Activated CD4-positive, alpha-beta T cell treated with anti-CD3 and anti-CD28 coated beads for 36 hours (primary cell): ENCODE measurements around the gene RAB39A. TPM values are rescaled to one million over a fixed set of nuclear protein-coding genes. Genes with fewer than 3 reads are reported as not detected.

Source experiments
- ATAC-seq: fragments of 200-7000 bp; cut with Tn5 transposase; one replicate; pipeline ENCODE4 v1.10.0; 2021; ENCODE audit warnings: mild to moderate bottlenecking, moderate library complexity
- CTCF ChIA-PET: fragments of 350-600 bp; sonication (Branson Sonifier 250); formaldehyde crosslinking; loops from one replicate; lab custom pipeline; 2021; ENCODE audit warnings: antibody characterized with exemption; lab: Charles Lee
- POLR2A ChIA-PET: fragments of 350-600 bp; sonication (Branson Sonifier 250); formaldehyde crosslinking; loops from one replicate; lab custom pipeline; 2021; ENCODE audit warnings: antibody characterized with exemption, inconsistent platforms; lab: Charles Lee
- DNase-seq: peaks from one replicate; pipeline ENCODE4 v3.0.0-alpha.2; 2020
- H3K27ac Mint-ChIP-seq: one replicate; pipeline ENCODE4 v1.8.0; 2021; ENCODE audit warnings: mixed read lengths
- H3K27me3 Mint-ChIP-seq: one replicate; pipeline ENCODE4 v1.8.0; 2021; ENCODE audit warnings: mixed read lengths
- H3K36me3 Mint-ChIP-seq: one replicate; pipeline ENCODE4 v1.8.0; 2021; ENCODE audit warnings: low read depth, mixed read lengths
- H3K4me1 Mint-ChIP-seq: one replicate; pipeline ENCODE4 v1.8.0; 2021; ENCODE audit warnings: mixed read lengths
- H3K4me3 Mint-ChIP-seq: one replicate; pipeline ENCODE4 v1.8.0; 2021; ENCODE audit warnings: mild to moderate bottlenecking, moderate library complexity, mixed read lengths
- H3K9me3 Mint-ChIP-seq: one replicate; pipeline ENCODE4 v1.8.0; 2021; ENCODE audit warnings: low read depth, mixed read lengths
- intact Hi-C, 2 experiments: fragments of 100-400 bp; cut with DNase I in 1 of 2; cut with micrococcal nuclease in 1 of 2; formaldehyde crosslinking; loops; one replicate each; pipeline versions ENCODE4 v1.14.2 to v1.15.1; 2022 to 2024; cut with DNase I, micrococcal nuclease
- total RNA-seq, 2 experiments: library from RNA; stranded (reverse); gene quantifications; one replicate each; pipeline ENCODE4 v1.2.3, GENCODE V29; 2021

RAB39A gene
- total RNA-seq, 2 experiments from 2014 or later: 0.12 to 0.16 TPM

DNA sequence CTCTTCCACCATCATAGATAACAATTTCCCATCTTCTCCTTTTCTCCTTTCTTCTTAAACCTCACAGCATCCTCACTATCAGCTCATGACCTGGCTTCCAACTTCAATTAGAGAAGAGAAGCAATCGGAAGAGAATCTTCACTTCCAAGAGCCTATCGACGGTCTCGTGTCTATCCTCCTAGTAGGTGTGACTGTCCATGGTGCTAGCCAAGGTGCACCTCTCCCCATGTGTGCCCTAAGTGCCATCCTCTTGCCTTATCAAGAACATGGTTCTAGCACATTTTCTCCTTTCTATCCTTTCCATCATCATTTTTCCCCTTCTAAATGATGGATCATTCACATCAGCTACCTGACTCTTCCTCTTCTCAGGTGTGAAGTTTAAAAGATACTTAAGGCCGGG, 75.4 kb downstream of the RAB39A start:
- Mint-ChIP-seq H3K4me1 (no peaks in the 10 kb centered on the region), H3K4me3 (no peak overlapping the region), H3K27ac (no peak overlapping the region), H3K36me3 (no peaks in the 10 kb centered on the region), H3K27me3 (peaks cover 2% of the 10 kb centered on the region), H3K9me3 (no peaks in the 10 kb centered on the region)
- ATAC-seq (no peak), DNase-seq (no peak)
- POLR2A ChIA-PET: no interaction called here
- intact Hi-C loops: loop anchor here in 1 of 2 experiments (10.0 kb wide), 2 partner anchors 221 to 461 kb away; partner anchors contain the start of genes ATM, C11orf65 and NPAT
- CTCF ChIA-PET: interaction anchor here (0.6 kb wide), 1 partner anchor 42 kb away, joined by 3 read pairs; no protein-coding TSS in a partner anchor

DNA sequence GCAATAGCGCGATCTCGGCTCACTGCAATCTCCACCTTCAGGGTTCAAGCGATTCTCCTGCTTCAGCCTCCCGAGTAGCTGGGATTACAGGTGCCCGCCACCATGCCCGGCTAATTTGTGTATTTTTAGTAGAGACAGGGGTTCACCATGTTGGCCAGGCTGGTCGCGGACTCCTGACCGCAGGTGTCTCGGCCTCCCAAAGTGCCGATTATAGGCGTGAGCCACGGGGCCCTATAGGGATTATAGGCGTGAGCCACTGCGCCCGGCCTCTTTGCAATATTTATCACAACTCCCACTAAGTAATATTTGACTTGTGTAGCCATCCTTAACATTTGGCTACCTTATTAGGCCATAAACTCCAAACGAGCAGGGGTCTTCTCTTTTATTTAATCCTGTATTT, 79.6 kb downstream of the RAB39A start:
- DNase-seq (no peak), ATAC-seq (no peak)
- ChIA-PET POLR2A (no interaction called here), CTCF (interaction anchor here (4.7 kb wide), 1 partner anchor 16 kb away, joined by 32 read pairs; no protein-coding TSS in a partner anchor)
- intact Hi-C loops: loop anchor here (1.0 to 10.0 kb wide), 11 partner anchors 63 to 647 kb away; partner anchors contain the start of genes ACAT1 (in 2 of the 2), C11orf65 (in 2 of the 2), ALKBH8 (in 1 of the 2) and ATM (in 1 of the 2)
- peaks cover 14% of the 10 kb centered on the region for H3K36me3 Mint-ChIP-seq
- H3K9me3 Mint-ChIP-seq: no peaks in the 10 kb centered on the region
- peaks cover 2% of the 10 kb centered on the region for H3K27me3 Mint-ChIP-seq
- peak overlapping the region; percentile 99 for H3K4me3 Mint-ChIP-seq
- peaks cover 16% of the 10 kb centered on the region for H3K4me1 Mint-ChIP-seq
- no peak overlapping the region for H3K27ac Mint-ChIP-seq

DNA sequence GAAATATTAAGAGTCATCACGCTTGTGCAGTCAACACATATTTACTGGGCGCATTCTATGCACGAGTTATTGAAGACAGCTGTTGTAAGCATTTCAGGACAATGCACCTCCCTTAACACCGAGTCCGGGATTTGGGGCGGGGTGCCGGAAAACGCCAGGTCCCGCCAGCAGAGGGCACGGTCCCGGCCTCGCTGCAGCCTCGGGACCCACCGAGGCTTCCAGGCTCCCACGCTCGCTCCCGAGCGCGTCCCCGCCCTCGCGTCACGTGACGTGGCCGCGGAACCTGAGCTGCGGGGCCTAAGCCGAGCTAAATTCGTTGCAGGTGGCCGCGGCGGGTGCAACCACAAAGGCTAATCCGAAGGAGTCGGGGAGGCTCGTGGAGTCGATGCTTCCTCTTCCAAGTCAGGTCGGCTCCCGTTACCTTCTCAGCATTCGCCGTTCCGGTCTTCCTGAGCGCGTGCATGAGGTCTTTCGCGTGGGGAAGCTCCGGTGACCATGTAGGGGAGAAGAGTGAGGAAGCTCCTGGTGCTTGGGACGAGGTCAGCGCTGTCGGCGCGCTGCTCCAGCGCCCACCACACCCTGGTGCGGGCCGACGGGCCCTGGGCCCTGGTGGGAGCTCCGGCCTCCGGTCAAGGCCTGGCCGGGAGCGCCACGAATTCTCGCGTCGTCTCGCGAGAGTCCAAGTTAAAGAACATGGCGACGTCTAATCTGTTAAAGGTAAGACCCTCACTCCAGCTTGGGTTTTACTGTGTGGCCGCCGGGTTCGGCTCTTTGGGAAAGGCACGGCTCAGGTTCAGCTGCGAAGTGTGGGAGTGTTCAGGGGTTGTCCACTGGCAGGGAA, 80.6 kb downstream of the RAB39A start, which contains the start of gene CUL5:
CUL5 (plus strand) TSS at position 243 of the 841 bp plus-strand sequence; CDS start at position 694, 451 bp downstream.
- Mint-ChIP-seq H3K27ac (peak within 1 kb of the TSS; percentile 95), H3K9me3 (no peaks in the 10 kb centered on the region), H3K4me1 (peaks cover 16% of the 10 kb centered on the region), H3K4me3 (peak within 1 kb of the TSS; percentile 99), H3K27me3 (no peaks in the 10 kb centered on the region), H3K36me3 (peaks cover 14% of the 10 kb centered on the region)
- POLR2A ChIA-PET: interaction anchor here (0.5 to 1.2 kb wide), 4 partner anchors 12 to 656 kb away, joined by 3 to 4 read pairs (median 3); partner anchors contain the start of gene DDX10
- peak; percentile 95 for DNase-seq
- intact Hi-C loops: loop anchor here (1.0 to 10.0 kb wide), 16 partner anchors 16 to 655 kb away; partner anchors contain the start of genes ACAT1 (in 2 of the 2), C11orf65 (in 2 of the 2), NPAT (in 2 of the 2) and ALKBH8 (in 1 of the 2)
- CTCF ChIA-PET: interaction anchor here (0.6 to 4.7 kb wide), 15 partner anchors 9 to 442 kb away, joined by 3 to 32 read pairs (median 4); no protein-coding TSS in a partner anchor
- peak; percentile 89 for ATAC-seq

DNA sequence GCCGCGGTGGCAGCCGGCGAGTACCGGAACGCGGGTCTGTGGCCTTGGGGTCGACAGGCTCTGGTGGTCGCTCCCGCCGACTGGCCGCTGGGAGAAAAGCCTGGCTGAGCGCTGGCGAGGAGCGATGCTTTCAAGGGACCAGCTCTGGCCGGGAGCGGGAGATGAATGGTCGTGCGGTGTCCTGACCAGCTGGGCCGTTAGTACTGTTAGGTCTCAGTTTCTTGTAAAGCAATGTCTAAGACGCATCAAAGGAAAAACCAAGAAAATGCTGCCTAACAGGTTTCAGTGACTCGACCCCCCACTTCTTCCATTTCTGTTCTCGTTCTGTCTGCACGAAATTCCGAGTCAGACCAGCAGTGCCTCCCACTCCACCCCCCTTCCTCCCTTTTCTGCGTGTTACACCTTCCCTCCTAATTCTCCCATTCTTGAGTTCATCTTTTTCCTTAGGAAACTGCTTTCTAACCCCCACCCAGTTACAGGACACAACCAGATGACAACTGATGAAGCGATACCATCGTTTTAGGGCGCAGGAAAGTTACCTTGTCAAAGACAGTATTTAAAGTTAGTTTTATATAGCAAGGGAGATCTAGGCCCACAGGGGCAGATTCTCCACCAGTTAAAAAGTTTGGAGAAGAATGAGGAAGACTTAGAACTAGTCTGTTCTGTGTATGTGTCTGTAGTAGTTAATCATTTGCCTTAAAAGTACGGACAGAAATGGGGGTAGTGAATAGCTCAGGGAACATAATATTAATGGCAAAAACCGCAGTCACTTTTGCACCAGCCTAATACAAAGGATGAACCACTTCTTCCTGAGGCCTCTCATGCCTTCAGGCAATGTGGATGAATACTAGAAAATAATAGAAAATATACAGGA, 81.5 kb downstream of the RAB39A start:
- peaks cover 16% of the 10 kb centered on the region for H3K36me3 Mint-ChIP-seq
- ATAC-seq (no peak), DNase-seq (no peak)
- intact Hi-C loops: loop anchor here (1.0 to 10.0 kb wide), 13 partner anchors 16 to 655 kb away; partner anchors contain the start of genes NPAT (in 2 of the 2), ACAT1 (in 1 of the 2), ALKBH8 (in 1 of the 2) and ATM (in 1 of the 2)
- H3K27ac Mint-ChIP-seq: peak overlapping the region; percentile 95
- H3K4me1 Mint-ChIP-seq: peaks cover 18% of the 10 kb centered on the region
- peak overlapping the region; percentile 99 for H3K4me3 Mint-ChIP-seq
- POLR2A ChIA-PET: interaction anchor here (0.5 to 1.2 kb wide), 3 partner anchors 11 to 655 kb away, joined by 3 read pairs; partner anchors contain the start of gene DDX10
- CTCF ChIA-PET: interaction anchor here (0.6 to 4.7 kb wide), 12 partner anchors 8 to 191 kb away, joined by 3 to 32 read pairs (median 4); no protein-coding TSS in a partner anchor
- H3K27me3 Mint-ChIP-seq: no peaks in the 10 kb centered on the region
- H3K9me3 Mint-ChIP-seq: no peaks in the 10 kb centered on the region

DNA sequence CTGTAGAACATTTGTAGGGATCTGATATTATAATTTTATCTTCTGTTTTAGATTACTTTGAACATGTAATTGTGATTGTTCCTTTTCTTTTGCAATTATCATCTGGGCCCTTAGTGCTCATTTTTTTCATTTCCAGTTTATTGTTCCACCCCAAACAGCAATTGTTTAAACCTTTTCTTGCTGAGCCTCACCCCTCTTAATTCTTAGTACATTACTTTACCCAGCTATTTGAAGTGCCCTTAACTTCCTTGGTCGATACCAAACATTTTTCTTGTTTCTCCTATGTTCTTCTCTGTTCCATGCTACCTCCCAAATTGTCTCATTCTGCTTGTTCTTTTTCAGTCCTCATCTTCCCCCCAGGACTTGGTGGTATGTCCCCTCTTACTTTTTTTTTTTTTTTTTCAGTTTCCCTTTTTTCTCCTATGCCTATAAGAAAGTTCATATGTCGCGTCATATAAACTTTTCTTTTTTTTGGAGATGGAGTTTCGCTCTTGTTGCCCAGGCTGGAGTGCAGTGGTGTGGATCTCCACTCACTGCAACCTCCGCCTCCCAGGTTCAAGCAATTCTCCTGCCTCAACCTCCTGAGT, 84.0 kb downstream of the RAB39A start:
- intact Hi-C loops: no loop called here
- H3K36me3 Mint-ChIP-seq: peaks cover 16% of the 10 kb centered on the region
- ChIA-PET CTCF (interaction anchor here (0.6 to 4.7 kb wide), 2 partner anchors 12 to 428 kb away, joined by 3 to 32 read pairs; no protein-coding TSS in a partner anchor), POLR2A (no interaction called here)
- no peaks in the 10 kb centered on the region for H3K9me3 Mint-ChIP-seq
- DNase-seq: no peak
- H3K4me3 Mint-ChIP-seq: no peak overlapping the region
- peaks cover 36% of the 10 kb centered on the region for H3K4me1 Mint-ChIP-seq
- no peak overlapping the region for H3K27ac Mint-ChIP-seq
- no peaks in the 10 kb centered on the region for H3K27me3 Mint-ChIP-seq
- no peak for ATAC-seq

Other genes starting within 250 kb of the RAB39A start
- not detected for gene SLN, start 216.4 kb upstream of the RAB39A start, total RNA-seq
- 10 to 100 TPM; 24.5 to 25.5 TPM for gene SLC35F2, start 69.7 kb upstream of the RAB39A start, total RNA-seq
- 10 to 100 TPM; 19.7 to 34.4 TPM for gene CUL5, start 80.5 kb downstream of the RAB39A start, total RNA-seq
- gene ACAT1, start 193.1 kb downstream of the RAB39A start, total RNA-seq: 10 to 100 TPM; 59.0 to 67.0 TPM